Measurements from ENCODE around the gene PLEKHN1. TPM values are rescaled to one million over a fixed set of nuclear protein-coding genes. Genes with fewer than 3 reads are reported as not detected.

The PLEKHN1 gene
- total and polyA plus RNA-seq, 2 donors from 2014 or later, result 14.3 TPM; not detected in 1

DNA sequence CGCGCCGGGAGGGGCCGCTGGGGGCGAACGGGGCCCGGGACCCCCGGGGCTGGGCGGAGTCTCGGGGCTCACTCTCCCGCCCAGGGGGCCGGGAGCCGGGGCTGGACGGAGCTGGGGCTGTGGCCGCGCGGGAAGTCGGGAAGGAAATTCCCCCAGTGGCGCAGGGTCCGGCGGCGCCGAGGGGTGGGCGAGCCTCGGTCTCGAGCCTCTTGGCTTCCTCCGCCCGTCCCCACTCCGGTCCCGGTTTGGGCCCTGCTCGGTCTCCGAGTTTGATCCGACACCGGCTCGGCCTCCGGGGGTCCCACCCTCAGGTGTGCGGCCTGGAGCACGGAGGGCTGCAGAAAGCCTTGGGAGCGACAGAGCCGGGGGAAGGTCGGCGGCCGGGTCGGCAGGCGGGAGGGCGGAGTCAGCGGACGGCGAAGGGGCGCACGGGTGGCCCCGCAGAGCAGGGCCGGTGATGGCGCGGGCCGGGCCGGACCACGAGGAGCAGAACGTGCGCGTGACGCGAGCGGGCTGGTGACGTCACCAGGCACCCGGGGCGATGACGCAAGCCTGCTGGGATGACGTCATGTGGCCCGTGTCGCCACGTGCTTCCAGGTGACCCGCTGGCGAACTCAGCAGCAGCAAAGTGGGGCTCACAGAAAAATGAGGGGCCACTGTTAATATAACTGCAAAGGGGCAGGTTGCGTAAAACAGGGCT lies 34.2 kb downstream of the PLEKHN1 start:
- DNase-seq, result peak; percentile 85 to 94 (median 93)
- Histone ChIP-seq H3K4me3 (ENCODE audit: low read length in 3 of 3) (peak overlapping the region; percentile 38 to 59 (median 44)), H3K9ac (ENCODE audit: low read length in 3 of 3) (peak overlapping the region; percentile 26 to 58 (median 41)), H3K27ac (ENCODE audit: low read depth in 2 of 2, low read length in 2 of 2) (peak overlapping the region; percentile 90 to 97), H3K27me3 (ENCODE audit: control insufficient read depth, insufficient read depth, low read length) (no peaks in the 10 kb centered on the region), H3K36me3 (ENCODE audit: control insufficient read depth in 2 of 3, insufficient read depth in 3 of 3, low read length in 3 of 3) (no peaks in the 10 kb centered on the region), H3K4me1 (ENCODE audit: control insufficient read depth in 2 of 3, insufficient read depth in 2 of 3, low read depth in 1 of 3, low read length in 3 of 3) (peaks cover 0 to 18% (median 2%) of the 10 kb centered on the region in 3 donors), H3K9me3 (ENCODE audit: control insufficient read depth in 2 of 3, insufficient read depth in 1 of 3, low read length in 3 of 3) (no peaks in the 10 kb centered on the region)
- intact Hi-C loops (cut with DNase I), result no loop called here
- FAIRE-seq, result no peak
- TF ChIP-seq, protein P1, sequence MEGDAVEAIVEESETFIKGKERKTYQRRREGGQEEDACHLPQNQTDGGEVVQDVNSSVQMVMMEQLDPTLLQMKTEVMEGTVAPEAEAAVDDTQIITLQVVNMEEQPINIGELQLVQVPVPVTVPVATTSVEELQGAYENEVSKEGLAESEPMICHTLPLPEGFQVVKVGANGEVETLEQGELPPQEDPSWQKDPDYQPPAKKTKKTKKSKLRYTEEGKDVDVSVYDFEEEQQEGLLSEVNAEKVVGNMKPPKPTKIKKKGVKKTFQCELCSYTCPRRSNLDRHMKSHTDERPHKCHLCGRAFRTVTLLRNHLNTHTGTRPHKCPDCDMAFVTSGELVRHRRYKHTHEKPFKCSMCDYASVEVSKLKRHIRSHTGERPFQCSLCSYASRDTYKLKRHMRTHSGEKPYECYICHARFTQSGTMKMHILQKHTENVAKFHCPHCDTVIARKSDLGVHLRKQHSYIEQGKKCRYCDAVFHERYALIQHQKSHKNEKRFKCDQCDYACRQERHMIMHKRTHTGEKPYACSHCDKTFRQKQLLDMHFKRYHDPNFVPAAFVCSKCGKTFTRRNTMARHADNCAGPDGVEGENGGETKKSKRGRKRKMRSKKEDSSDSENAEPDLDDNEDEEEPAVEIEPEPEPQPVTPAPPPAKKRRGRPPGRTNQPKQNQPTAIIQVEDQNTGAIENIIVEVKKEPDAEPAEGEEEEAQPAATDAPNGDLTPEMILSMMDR (IDR thresholded peaks at IDR 0.05; ENCODE audit: borderline replicate concordance, extremely low read depth, insufficient read depth), result no peak

DNA sequence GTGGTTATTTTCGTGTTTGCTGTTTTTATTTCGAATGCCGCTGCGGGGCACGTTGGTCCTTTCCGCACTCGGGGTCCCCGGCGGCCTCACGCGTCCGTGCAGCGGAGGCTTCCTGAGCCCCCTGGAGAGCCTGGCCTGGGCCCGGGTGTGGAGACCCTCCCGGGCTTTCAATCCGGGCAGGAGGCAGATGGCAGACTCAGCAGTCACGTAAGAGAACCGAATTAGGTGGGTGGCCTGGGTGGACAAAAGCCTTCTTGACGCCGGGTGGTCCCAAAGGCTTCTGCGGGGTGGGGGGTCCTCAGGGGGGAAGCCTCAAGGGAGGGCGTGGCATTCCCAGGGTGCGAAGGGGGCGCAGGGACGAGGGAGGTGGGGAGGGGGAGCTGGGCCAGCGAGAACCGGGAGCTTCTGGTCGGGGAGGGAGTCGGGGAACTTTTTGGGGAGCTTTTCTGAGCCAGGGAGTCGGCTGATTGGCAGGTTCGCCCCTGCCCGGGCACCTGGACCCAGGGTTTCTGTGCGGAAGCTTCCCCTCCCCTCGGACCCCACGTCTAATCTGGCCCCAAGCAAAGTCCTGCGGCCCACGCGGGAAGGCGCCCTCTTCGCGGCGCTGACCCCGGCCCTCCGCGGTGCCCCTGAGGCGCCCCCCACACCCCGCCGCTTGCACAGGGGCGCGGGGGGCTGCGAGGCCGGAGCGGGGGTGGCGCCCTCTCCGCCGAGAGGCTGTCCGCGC lies 34.9 kb downstream of the PLEKHN1 start:
- no peaks in the 10 kb centered on the region for H3K27me3 ChIP-seq (ENCODE audit: control insufficient read depth, insufficient read depth, low read length)
- no peaks in the 10 kb centered on the region for H3K36me3 ChIP-seq (ENCODE audit: control insufficient read depth in 2 of 3, insufficient read depth in 3 of 3, low read length in 3 of 3)
- H3K4me1 ChIP-seq (ENCODE audit: control insufficient read depth in 2 of 3, insufficient read depth in 2 of 3, low read depth in 1 of 3, low read length in 3 of 3), result peaks cover 0 to 20% (median 4%) of the 10 kb centered on the region in 3 donors
- FAIRE-seq (no peak), DNase-seq (peak in 3 of 5 donors; percentile 32 to 82 (median 80))
- TF ChIP-seq, protein P1 (IDR thresholded peaks at IDR 0.05; ENCODE audit: borderline replicate concordance, extremely low read depth, insufficient read depth), result no peak
- H3K4me3 ChIP-seq (ENCODE audit: low read length in 3 of 3), result peak overlapping the region; percentile 38 to 59 (median 44)
- no peaks in the 10 kb centered on the region for H3K9me3 ChIP-seq (ENCODE audit: control insufficient read depth in 2 of 3, insufficient read depth in 1 of 3, low read length in 3 of 3)
- peak overlapping the region; percentile 23 to 58 (median 41) for H3K9ac ChIP-seq (ENCODE audit: low read length in 3 of 3)
- H3K27ac ChIP-seq (ENCODE audit: low read depth in 2 of 2, low read length in 2 of 2), result peak overlapping the region; percentile 90 to 97
- intact Hi-C loops (cut with DNase I), result no loop called here

DNA sequence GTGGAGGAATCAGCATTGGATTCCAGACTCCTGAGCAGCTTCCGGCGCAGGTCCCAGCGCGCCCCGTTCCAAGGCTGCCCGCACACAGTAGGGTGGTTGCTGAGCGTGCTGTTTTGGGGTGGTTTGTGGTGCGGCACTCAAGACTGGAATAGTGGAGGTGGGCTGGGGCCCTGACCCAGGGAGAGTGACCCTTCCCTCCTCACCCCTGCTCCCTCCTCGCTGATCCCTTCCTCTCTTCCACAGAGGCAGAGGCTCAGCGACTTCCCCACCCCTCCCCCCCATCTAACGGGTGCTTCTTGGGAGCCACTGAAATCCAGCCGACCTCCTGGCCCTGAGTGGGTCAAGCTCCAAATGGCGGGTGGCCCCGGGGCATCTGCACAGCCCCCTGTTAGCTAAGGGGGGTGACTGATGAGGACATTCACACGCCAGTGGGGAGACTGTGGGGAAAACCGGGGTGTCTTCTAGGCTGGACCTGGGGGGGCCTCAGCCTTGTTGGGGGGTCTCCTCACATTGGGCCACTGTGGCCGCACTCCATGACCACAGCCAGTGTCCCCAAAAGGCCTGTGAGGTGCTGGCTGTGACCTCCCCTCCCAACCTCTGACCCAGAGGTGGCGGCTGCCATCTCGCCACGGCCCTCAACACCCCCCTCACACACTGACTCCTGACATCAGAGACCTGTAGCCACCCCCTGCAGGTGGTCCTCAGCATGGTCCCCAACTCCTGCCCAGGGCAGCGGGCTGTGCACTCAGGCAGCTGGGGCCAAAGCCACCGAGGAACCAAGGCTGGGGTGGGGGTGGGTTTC lies 37.5 kb downstream of the PLEKHN1 start:
- H3K27me3 ChIP-seq (ENCODE audit: control insufficient read depth, insufficient read depth, low read length), result no peaks in the 10 kb centered on the region
- no peaks in the 10 kb centered on the region for H3K36me3 ChIP-seq (ENCODE audit: control insufficient read depth in 2 of 3, insufficient read depth in 3 of 3, low read length in 3 of 3)
- peaks cover 0 to 18% (median 4%) of the 10 kb centered on the region in 3 donors for H3K4me1 ChIP-seq (ENCODE audit: control insufficient read depth in 2 of 3, insufficient read depth in 2 of 3, low read depth in 1 of 3, low read length in 3 of 3)
- no peak for FAIRE-seq
- H3K27ac ChIP-seq (ENCODE audit: low read depth in 2 of 2, low read length in 2 of 2), result no peak overlapping the region
- intact Hi-C loops (cut with DNase I), result no loop called here
- H3K4me3 ChIP-seq (ENCODE audit: low read length in 3 of 3), result no peak overlapping the region
- no peak overlapping the region for H3K9ac ChIP-seq (ENCODE audit: low read length in 3 of 3)
- TF ChIP-seq, protein P1 (IDR thresholded peaks at IDR 0.05; ENCODE audit: borderline replicate concordance, extremely low read depth, insufficient read depth), result no peak
- DNase-seq, result peak in 2 of 5 donors; percentile 65 to 66
- H3K9me3 ChIP-seq (ENCODE audit: control insufficient read depth in 2 of 3, insufficient read depth in 1 of 3, low read length in 3 of 3), result no peaks in the 10 kb centered on the region

Measured in kidney (tissue), 14 donors.